ENCODE measurements around the gene ERBB4.

GRCh38 chr2:212107014-212107413 lies 431.6 kb downstream of the ERBB4 start:
- TF ChIP-seq CTCF (IDR thresholded peaks at IDR 0.05; ENCODE audit: insufficient read depth, low read depth, low read length) (no peak), EZH2 (IDR thresholded peaks at IDR 0.05; ENCODE audit: insufficient read depth, low read length) (no peak)

Data from astrocyte (in vitro differentiated cells and primary cell).